NCI-H1436 treated with DMSO at 0.1 percent for 48 hours (cell line): ENCODE measurements around the gene PRTFDC1.
"Not testable (repeated sequence)": the region's sequence is repeated elsewhere in the genome, so short reads cannot be mapped to it uniquely, and the experiment has no call there.

ENCODE experiments used
- DNase-seq: peaks from one replicate; lab custom pipeline; 2025; lab: John Stamatoyannopoulos, UW

PRTFDC1 gene

DNA sequence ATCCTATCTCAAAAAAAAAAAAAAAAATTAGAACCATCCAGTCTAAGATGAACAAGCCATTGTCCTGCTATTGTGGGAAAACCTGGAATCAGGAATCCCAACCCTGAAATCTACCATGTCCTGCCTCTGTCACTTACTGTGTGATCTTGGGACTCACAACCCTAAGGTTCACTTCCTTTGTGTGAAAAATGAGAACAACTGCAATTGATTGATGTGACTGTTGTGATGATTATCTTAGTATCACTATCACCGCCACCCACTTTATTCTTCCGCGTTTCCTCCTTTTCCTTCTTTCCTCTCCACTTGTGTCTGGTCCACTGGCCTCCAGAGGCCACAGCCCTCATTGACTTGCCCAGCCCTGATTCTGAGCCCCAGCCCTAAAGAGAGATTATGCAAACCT lies 12.6 kb upstream of the PRTFDC1 start:
- DNase-seq: no peak

GRCh38 chr10:24963521-24964041 lies 11.2 kb upstream of the PRTFDC1 start:
- DNase-seq: no peak

GRCh38 chr10:24962995-24963394 lies 10.6 kb upstream of the PRTFDC1 start:
- DNase-seq: no peak

- no peak for DNase-seq
Measured at GRCh38 chr10:24961582-24961981, 9.2 kb upstream of the PRTFDC1 start.

DNA sequence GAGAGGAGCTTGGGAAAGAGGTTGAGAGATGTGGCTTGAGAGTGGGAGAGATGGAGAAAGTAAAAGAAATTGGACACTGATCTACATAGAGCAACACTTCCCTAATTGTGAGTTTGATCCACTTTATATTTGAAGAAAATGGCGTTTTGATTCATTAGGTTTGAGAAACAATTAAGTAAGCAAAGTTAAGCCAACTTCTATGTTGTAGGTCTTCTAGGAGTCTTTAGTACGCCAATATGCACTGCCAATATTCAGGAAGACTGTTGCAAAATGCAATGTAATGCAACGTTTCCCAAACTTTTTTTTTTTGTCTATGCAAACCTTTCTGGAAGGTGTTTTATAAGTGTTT lies 7.0 kb upstream of the PRTFDC1 start:
- DNase-seq: no peak

DNA sequence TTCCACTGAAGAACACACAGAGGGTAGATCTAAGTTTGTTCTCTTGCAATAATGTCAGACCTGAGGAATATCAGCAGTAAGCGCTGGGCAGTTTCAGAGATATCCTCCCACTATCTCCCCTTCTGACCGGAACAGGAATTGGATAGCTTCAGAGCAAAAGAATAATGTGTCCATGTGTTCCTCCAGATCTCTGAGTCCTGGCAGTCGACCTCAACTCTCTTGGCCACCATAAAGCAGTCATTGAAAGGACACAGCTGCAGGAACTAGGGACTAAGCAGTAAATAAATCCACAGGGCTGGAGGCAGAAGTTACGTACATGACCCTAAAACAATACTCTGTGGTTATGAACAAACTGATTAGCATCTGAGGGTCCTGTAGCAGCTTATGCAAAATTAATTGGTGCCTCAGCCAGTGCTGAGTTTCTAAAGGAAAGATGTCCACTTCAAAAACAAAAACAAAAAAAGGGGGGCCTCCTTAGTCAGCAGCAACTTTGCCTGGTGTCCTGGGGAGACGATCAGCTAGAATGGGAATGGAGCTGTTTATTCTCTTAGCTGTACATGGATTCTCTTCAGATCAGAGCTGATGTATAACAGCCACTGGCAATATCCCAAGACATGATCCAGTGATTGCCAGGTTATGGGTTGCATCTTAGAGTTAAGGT lies 6.4 kb upstream of the PRTFDC1 start:
- no peak for DNase-seq

DNA sequence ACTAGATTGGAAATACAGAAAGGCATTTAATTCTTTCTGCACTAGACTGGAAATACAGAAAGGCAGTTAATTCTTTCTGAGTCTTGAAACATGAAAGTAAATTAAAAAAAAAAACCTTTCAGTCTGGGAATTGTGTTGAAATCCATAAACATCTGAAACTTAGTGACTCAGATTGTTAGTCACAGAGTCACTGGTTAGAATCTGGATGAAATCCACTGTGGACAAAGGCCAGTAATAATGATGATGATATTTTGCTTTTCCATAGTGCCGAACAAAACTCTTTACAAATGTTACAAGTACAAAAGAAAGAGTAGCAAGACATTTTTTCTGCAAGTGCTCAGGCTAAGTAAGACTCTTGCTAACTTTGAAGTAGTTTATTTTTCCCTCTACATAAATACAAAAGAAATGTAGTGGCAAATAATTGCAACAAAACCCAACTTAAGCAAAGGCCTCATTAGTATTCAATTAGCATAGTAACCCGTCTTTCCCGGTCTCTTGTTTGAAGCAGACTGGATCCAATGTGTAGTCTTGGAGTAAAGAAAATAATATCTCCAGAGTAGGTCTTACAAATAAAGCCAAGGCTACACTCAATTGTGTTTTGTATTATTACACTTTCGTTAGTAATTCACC lies 5.8 kb upstream of the PRTFDC1 start:
- no peak for DNase-seq

DNA sequence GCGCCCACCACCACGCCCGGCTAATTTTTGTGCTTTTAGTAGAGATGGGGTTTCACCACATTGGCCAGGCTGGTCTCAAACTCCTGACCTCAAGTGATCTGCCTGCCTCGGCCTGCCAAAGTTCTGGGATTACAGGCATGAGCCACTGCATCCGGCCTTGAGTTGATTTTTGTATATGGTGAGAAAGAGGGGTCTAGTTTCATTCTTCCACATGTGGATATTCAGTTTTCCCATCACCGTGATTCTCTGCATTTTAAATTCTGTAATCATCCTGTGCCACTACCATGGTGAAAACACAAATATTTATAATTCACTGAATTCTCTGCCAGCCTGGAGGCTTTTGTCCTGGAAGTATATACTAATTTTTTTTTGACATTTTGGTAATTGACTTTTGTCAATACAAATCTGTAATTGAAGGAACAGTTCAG lies 5.2 kb upstream of the PRTFDC1 start:
- DNase-seq: not testable (repeated sequence)

DNA sequence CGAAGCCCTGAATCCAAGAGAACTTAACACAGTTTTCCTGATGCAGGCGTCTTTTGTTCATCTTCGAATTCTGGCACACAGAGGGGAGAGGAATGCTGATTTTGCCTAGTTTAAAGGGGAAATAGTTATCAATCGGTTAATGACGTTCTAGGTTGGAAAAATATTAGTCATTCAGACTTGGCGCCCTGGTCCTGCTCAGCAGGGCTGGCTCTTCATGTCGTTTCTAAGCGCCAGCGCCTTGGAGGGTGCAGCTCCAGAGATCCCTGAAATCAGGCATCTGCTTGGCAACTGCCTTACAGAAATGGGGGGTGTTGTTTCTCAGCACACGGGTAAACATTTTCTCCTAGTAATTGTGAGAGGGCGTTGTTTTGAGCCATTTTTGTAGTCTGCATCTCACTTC lies 1.3 kb upstream of the PRTFDC1 start:
- no peak for DNase-seq

DNA sequence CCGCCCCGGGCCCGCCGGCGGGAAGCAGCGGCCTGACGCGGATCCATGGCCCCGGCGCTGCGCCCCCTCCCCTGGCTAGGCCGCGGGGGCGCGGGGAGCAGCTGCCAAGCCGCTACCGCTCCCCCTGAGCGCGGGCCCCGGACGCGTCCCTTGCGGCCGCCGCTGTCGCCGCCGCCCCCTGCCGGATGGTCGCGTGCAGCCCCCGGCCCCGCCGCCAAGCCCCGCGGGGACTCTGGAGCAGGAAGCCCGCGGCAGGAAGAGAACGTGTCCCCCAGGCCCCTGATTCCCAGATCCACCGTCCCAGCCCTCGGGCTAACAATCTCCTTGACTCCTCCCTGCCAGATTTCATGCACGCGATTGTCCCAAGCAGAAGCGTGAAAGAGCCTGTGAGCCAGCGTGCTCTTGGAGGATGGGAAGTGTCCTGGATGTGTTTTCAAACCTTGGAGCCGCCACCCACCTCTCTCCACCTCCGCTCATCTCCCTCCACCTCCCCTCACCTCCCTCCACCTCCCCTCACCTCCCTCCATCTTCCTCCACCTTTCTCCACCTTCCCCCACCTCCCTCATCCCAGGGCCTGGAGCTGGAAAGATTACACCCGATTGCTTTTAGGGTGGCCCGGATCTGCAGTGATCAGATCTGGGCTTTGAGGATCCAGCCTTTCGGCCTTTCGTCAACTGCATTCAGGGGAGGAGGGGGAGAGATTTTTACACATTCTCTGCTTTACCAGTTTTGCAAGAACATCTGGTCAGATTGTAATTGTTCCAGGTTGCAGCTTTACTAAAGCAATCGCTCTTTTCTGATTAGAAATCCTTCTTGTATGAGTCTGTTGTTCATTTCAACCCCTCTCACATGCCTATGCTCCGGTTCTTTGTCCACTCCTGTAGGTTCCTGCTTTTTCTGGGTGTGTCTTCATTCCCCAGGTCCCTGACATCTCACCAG lies 570 bp upstream of the PRTFDC1 start:
- DNase-seq: no peak

- DNase-seq: peak; percentile 45
Measured at GRCh38 chr10:24951201-24952142, 934 bp downstream of the PRTFDC1 start.

DNA sequence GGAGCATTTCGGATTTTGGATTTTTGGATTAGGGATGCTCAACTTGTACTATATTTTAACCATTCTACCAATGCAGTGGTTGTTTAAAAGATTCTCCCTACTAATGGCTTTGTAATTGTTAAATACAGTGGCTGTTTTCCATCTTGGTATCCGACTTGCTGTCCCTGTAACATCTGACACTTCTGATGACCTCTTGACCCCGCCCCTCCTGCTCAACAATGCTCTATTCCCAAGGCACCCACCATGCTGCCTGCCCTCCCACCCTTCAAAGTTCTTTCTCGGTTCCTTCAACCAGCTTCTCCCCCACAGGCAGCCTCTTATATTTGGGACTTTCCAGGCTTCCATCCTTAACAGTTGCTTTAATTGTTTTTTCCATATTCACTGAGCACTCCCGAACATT lies 2.0 kb downstream of the PRTFDC1 start:
- no peak for DNase-seq

- DNase-seq: no peak
Measured at GRCh38 chr10:24949616-24950015, 2.8 kb downstream of the PRTFDC1 start.

DNA sequence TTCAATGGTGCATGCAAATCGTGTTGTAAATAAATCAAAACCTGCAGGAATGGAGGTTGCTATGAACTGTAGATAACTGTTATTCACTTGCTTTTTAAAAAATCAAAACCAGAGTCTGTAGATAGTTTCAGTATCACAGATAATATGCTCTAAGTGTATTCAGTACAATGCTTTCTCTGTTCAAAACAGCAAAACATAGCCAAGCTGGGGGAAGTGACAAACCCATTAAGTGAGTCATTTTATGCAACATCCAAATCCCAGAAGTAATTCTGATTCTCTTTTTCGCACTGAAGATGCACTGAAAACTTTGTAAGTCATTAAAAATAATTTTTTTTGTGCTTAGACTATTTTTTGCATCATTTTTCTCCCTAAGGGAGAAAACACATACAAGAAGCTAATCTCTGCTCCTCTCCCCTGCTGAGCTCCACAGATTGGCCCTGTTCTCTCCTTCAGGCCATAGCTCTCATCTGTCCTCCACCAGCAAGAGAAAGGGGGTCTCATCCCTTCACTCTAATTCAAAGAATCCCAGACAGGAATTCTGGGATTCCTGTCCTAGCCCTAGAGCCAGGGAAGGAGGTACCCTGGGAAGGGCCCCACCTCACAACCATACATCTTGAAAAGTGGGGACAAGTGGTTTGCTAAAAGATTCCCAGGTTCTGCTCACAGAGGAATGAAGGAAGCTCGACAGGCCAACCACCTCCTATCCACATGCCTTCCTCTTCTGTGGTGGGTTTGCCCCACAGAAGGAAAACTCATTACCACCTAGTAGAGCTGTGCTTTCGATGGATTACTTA lies 4.9 kb downstream of the PRTFDC1 start:
- no peak for DNase-seq

DNA sequence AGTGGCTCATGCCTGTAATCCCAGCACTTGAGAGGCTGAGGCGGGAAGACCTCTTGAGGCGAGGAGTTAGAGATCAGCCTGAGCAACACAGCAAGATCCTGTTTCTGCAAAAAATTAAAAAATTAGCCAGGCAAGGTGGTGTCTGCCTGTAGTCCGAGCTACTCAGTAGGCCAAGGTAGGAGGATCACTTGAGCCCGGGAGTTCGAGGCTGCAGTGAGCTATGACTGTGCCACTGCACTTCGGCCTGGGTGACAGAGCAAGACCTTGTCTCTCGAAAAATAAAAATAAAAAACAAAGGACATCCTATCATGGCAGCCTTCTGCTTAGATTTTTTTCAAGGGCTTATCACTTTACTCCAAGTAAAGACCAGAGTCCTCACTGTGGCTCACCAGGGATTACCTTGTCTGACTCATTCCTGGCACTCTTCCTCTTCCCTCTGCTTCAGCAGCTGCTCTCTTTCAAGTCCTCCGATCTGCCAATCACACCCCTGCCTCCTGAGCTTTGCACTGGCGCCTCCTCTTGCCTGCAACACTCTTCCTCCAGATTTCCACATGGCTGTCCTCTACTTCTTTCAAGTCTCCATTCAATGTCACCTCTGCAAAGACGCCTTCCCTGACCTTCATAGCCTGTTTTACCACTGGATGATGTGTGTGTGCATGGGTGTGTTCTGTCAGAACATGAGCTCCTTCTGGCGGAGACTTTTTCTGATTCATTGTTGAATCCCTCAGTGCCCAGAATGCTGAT lies 7.7 kb downstream of the PRTFDC1 start:
- peak; percentile 20 for DNase-seq

DNA sequence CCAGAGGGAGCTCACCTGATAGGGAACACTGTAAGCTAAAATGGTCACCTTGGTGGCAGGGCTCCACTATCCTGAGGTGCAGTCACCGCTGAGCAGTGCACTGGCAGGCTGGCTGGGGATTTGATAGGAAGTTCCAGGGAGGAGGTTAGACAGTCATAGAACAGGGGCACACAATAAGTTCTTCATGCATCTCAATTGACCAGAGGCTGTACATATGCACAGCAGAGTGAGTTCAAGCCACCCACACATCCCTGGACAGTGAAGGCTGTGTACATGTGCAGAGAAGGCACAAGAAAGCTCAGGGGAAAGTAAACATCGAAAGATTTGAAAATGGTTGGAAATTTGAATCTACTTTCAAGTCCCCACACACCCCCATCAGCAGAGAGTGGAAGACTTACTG lies 13.9 kb downstream of the PRTFDC1 start:
- DNase-seq: no peak

DNA sequence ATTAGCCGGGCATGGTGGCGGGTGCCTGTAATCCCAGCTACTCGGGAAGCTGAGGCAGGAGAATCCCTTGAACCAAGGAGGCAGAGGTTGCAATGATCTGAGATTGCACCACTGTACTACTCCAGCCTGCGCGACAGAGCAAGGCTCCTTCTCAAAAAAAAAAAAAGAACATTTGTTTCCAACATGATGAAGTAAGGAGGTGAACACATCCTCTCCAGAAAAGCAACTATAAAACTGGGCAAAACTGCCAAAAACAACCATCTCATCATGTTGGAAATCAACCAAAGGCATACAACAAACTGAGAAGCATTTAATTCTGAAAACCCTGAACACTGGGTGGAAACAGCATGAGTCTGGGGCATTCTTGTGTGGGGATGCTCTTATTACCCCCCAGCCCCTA lies 14.3 kb downstream of the PRTFDC1 start:
- no peak for DNase-seq

DNA sequence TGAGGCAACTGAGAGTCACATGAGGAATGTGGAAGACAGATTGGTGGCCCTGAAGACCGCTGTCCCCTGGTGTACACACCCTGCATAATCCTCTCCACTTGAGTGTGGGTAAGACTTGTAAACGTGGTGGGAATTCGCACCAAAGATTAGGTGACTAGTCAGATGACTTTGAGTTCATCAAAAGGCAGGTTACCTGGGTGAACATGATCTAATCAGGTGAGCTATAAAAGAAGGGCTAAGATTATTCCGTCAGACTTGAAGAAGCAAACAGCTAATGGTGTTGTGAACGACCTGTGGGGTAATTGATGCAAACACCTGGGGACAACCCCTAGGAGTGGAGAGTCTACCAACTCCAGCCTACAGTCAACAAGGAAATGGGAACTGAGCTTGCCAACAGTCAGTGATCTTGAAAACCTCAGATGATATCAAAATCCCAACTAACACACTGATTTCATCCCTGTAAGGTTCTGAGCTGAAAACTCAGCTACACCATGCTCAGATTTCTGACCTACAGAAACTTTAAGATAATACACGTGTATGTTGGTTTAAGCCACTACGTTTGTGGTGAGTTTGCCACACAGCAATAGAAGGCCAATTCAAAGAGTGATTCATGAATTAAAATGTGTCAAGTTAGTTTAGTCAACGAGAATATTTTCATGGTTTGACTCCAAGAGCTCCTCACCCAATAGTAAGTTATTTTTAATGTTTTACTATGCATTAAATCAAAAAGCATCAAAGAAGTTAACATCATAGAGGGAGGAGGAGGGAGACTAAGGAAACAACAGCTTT lies 16.7 kb downstream of the PRTFDC1 start:
- DNase-seq: no peak

- DNase-seq: no peak
Measured at GRCh38 chr10:24931236-24931635, 21.2 kb downstream of the PRTFDC1 start.
